Lower lobe of right lung (tissue), 2 donors: Measurements from ENCODE around the gene FAM168B. TPM values are rescaled to one million over a fixed set of nuclear protein-coding genes. Genes with fewer than 3 reads are reported as not detected.

Source experiments
- ATAC-seq, 2 donors: fragments of 200-7000 bp; cut with Tn5 transposase; one replicate each; pipeline ENCODE4 v1.9.1; 2020 to 2022; ENCODE audit warnings: mild to moderate bottlenecking in 2 of 2, moderate library complexity in 2 of 2
- DNase-seq: peaks from one replicate; pipeline ENCODE4 v3.0.0-alpha.2; 2020
- H3K27ac ChIP-seq: fragments of 200-600 bp; one replicate; pipeline ENCODE4 v1.8.0; 2022
- H3K27me3 ChIP-seq: fragments of 200-600 bp; one replicate; pipeline ENCODE4 v1.8.0; 2022; ENCODE audit warnings: low read depth
- H3K36me3 ChIP-seq: fragments of 200-600 bp; one replicate; pipeline ENCODE4 v1.8.0; 2022; ENCODE audit warnings: mild to moderate bottlenecking
- H3K4me1 ChIP-seq: fragments of 200-600 bp; one replicate; pipeline ENCODE4 v1.8.0; 2022
- H3K4me3 ChIP-seq: fragments of 200-600 bp; one replicate; pipeline ENCODE4 v1.8.0; 2022; ENCODE audit warnings: mild to moderate bottlenecking
- H3K9me3 ChIP-seq: fragments of 200-600 bp; one replicate; pipeline ENCODE4 v1.8.0; 2022
- intact Hi-C: fragments of 100-400 bp; cut with DNase I; formaldehyde crosslinking; loops from one replicate; pipeline ENCODE4 v1.11.0; 2022
- total RNA-seq: library from RNA; stranded (reverse); fragmentation: NEBNext Ultra II Directional; extraction: Animal tissue kit (Norgen Biotek cat#: 25700); gene quantifications from one replicate; pipeline ENCODE4 v1.2.1, GENCODE V29; 2021
- TF ChIP-seq, protein P1 (sequence below): fragments of 200-600 bp; IDR thresholded peaks from one replicate; pipeline ENCODE4 v1.8.0; 2022; ENCODE audit warnings: antibody characterized with exemption, mild to moderate bottlenecking
- donor health status: DM: no; HTN: yes; CAD: no; lungs with severe emphysema.

Gene FAM168B
- total RNA-seq, 1 donor from 2014 or later, result 74.1 TPM

DNA sequence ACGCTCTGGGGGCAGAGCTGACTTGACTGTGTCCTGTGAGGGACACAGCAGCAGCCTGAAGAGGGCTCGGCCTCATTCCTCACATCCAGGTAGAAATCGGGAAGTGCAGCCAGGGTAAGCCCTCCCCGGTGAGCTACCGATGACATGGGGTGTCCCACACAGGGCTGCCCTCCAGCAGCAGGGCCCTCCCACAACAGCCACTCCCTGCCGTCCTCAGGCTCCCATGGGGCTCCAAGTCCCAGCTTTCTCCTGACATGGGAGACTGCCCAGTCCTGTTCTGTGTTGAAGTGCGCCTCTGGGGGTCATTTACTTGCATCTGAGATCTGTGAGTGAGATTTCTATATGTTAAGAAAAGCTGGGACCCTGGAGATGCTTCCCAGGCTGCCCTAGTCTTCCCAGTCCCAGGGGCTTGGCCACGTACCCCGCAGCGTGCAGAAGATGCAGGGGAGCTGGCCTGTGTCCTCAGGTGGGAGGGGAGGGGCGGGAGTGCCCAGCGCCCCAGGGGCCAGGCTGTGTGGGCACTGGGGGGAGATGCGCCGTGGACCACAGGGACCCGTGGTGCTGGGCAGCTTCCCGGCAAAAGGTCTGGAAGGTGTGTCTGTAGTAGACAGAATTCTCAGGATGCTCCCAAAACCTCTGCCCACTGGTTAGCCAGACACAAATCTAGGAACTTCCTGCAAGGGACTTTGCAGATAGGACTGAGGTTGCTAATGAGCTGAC is 87.9 kb downstream of the FAM168B start:
- H3K27ac ChIP-seq, result no peak overlapping the region
- H3K4me1 ChIP-seq, result no peaks in the 10 kb centered on the region
- no peaks in the 10 kb centered on the region for H3K36me3 ChIP-seq
- intact Hi-C loops, result no loop called here
- no peaks in the 10 kb centered on the region for H3K9me3 ChIP-seq
- peak in 1 of 2 donors; percentile 21 for ATAC-seq
- peaks cover 5% of the 10 kb centered on the region for H3K27me3 ChIP-seq
- DNase-seq, result no peak
- TF ChIP-seq, protein P1, sequence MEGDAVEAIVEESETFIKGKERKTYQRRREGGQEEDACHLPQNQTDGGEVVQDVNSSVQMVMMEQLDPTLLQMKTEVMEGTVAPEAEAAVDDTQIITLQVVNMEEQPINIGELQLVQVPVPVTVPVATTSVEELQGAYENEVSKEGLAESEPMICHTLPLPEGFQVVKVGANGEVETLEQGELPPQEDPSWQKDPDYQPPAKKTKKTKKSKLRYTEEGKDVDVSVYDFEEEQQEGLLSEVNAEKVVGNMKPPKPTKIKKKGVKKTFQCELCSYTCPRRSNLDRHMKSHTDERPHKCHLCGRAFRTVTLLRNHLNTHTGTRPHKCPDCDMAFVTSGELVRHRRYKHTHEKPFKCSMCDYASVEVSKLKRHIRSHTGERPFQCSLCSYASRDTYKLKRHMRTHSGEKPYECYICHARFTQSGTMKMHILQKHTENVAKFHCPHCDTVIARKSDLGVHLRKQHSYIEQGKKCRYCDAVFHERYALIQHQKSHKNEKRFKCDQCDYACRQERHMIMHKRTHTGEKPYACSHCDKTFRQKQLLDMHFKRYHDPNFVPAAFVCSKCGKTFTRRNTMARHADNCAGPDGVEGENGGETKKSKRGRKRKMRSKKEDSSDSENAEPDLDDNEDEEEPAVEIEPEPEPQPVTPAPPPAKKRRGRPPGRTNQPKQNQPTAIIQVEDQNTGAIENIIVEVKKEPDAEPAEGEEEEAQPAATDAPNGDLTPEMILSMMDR, result no peak
- no peak overlapping the region for H3K4me3 ChIP-seq

DNA sequence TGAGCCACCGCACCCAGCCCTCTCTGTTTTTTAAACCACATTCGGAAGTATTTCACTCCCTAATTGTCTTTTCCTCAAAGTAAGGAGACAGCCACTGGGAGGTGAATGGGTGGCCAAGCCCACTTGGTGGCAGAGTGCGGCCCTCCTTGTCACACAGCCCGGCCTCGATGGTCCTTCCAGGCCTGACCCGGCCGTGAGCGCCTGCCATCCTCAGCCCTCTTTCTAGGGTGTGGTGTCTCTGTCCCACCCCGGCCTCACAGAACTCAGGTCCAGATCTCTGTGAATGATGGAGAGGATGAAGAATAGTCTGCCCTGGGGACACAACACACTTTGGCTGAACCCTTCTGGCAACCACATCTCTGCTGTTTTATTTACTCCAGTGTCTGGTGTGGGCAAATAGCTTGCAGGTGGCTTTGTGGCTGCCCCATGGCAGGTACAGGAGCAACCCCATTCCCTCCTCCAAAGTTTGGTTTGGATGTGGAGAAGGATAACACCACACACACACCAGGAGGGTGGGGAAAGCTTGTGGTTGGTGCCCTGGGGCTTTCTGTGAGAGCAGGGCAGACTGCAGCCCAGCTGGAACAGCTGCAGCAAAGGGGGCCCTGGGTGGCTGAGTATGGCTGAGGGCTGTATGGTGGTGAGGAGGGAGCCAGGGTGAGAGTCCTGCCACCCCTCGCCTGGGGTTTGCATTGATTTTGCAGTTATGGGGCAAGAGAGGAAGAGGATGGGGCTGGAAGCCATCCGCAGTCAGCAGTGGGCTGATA is 88.6 kb downstream of the FAM168B start:
- no peak for DNase-seq
- Histone ChIP-seq H3K4me1 (no peaks in the 10 kb centered on the region), H3K4me3 (no peak overlapping the region), H3K9me3 (no peaks in the 10 kb centered on the region), H3K36me3 (no peaks in the 10 kb centered on the region), H3K27ac (no peak overlapping the region), H3K27me3 (peaks cover 8% of the 10 kb centered on the region)
- peak in 1 of 2 donors; percentile 41 for ATAC-seq
- TF ChIP-seq, protein P1, result no peak
- intact Hi-C loops, result no loop called here

DNA sequence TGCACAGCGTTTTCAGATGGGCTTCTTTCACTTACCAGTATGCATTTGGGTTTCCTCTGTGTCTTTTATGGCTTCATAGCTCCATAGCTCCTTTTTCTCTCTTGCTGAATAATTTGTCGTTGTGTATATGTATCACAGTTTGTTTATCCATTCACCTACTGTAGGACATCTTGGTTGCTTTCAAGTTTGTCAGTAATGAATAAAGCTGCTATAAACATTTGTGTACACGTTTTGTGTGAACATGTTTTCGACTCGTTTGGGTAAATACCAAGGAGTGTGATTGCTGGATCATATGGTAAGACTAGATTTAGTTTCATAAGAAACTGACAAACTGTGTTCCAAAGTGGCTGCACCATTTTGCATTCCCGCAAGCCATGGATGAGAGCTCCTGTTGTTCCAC is 94.7 kb downstream of the FAM168B start:
- Histone ChIP-seq H3K27ac (no peak overlapping the region), H3K4me1 (no peaks in the 10 kb centered on the region), H3K9me3 (no peaks in the 10 kb centered on the region), H3K36me3 (no peaks in the 10 kb centered on the region), H3K4me3 (no peak overlapping the region), H3K27me3 (peaks cover 8% of the 10 kb centered on the region)
- intact Hi-C loops, result no loop called here
- ATAC-seq, result no peak
- no peak for DNase-seq
- TF ChIP-seq, protein P1, result no peak

Other genes starting within 250 kb of the FAM168B start
- gene PLEKHB2, start 11.9 kb upstream of the FAM168B start, total RNA-seq, result 91.4 TPM
- 0.18 TPM for gene POTEE, start 116.1 kb upstream of the FAM168B start, total RNA-seq